CD14-positive monocyte (primary cell): ENCODE data around the gene TMEM244. TPM values are rescaled to one million over a fixed set of nuclear protein-coding genes. Genes with fewer than 3 reads are reported as not detected.

ENCODE experiments used
- DNase-seq, 3 donors: peaks; one replicate each; pipeline ENCODE4 v3.0.0-alpha.2; 2011 to 2022
- H2AFZ ChIP-seq: 2 replicates; pipeline ENCODE4 v1.6.0; 2012; ENCODE audit warnings: mild to moderate bottlenecking, low read depth, low read length, inconsistent platforms; ENCODE audit not compliant: insufficient read depth, poor library complexity, severe bottlenecking
- H3K27ac ChIP-seq, 2 donors: 1 replicate in 1 of 2; 2 replicates in 1 of 2; pipeline ENCODE4 v1.5.1; 2012 to 2013; ENCODE audit warnings: low read length in 2 of 2, control low read depth in 1 of 2, inconsistent platforms in 1 of 2, low read depth in 1 of 2, mild to moderate bottlenecking in 1 of 2
- H3K27me3 ChIP-seq, 2 donors: one replicate each; pipeline versions ENCODE4 v1.6.0 to v1.6.1; 2011 to 2013; ENCODE audit warnings: low read length in 2 of 2; ENCODE audit not compliant: control insufficient read depth in 2 of 2, insufficient read depth in 2 of 2
- H3K36me3 ChIP-seq, 2 donors: replicated peaks in 1 of 2; 1 replicate in 1 of 2; 2 replicates in 1 of 2; pipeline versions ENCODE4 v1.5.1 to v1.6.1; 2012 to 2013; ENCODE audit warnings: low read length in 2 of 2, control low read depth in 1 of 2, inconsistent platforms in 1 of 2, mild to moderate bottlenecking in 1 of 2; ENCODE audit not compliant: insufficient read depth in 2 of 2, control insufficient read depth in 1 of 2
- H3K4me1 ChIP-seq, 2 donors: 1 replicate in 1 of 2; 2 replicates in 1 of 2; pipeline versions ENCODE4 v1.5.1 to v1.6.1; 2012 to 2013; ENCODE audit warnings: low read length in 2 of 2, control low read depth in 1 of 2, inconsistent platforms in 1 of 2, mild to moderate bottlenecking in 1 of 2, moderate library complexity in 1 of 2; ENCODE audit not compliant: insufficient read depth in 2 of 2, control insufficient read depth in 1 of 2
- H3K4me2 ChIP-seq: replicated peaks from 2 replicates; pipeline ENCODE3; 2012; ENCODE audit warnings: low read length, moderate library complexity, mild to moderate bottlenecking; ENCODE audit not compliant: poor library complexity, severe bottlenecking; ENCODE audit errors: extremely low read depth
- H3K4me3 ChIP-seq, 3 experiments: fragments of 200-600 bp in 1 of 3; sonication (generic) in 1 of 3; replicated peaks in 1 of 3; 1 replicate in 2 of 3; 2 replicates in 1 of 3; pipeline ENCODE4 v1.5.1; 2011 to 2013; ENCODE audit warnings: low read length in 3 of 3, mild to moderate bottlenecking in 3 of 3, control low read depth in 2 of 3, low read depth in 2 of 3, inconsistent platforms in 1 of 3, moderate library complexity in 1 of 3
- H3K79me2 ChIP-seq: 2 replicates; pipeline ENCODE4 v1.6.0; 2012; ENCODE audit warnings: mild to moderate bottlenecking, control low read depth, inconsistent platforms, low read length, moderate library complexity; ENCODE audit not compliant: insufficient read depth
- H3K9ac ChIP-seq: 2 replicates; pipeline ENCODE4 v1.6.0; 2017; ENCODE audit warnings: low read length, mild to moderate bottlenecking; ENCODE audit not compliant: insufficient read depth, poor library complexity, severe bottlenecking
- H3K9me3 ChIP-seq, 2 donors: replicated peaks in 1 of 2; 1 replicate in 1 of 2; 2 replicates in 1 of 2; pipeline versions ENCODE4 v1.5.1 to v1.6.1; 2012 to 2013; ENCODE audit warnings: low read length in 2 of 2, control low read depth in 1 of 2; ENCODE audit not compliant: control insufficient read depth in 1 of 2, insufficient read depth in 1 of 2
- H4K20me1 ChIP-seq: 2 replicates; pipeline ENCODE4 v1.6.0; 2012; ENCODE audit warnings: mild to moderate bottlenecking, low read length, control low read depth, moderate library complexity; ENCODE audit not compliant: insufficient read depth
- H3K27ac Mint-ChIP-seq, 7 donors: one replicate each; pipeline ENCODE4 v1.8.0; 2020; ENCODE audit warnings: mild to moderate bottlenecking in 7 of 7, mixed read lengths in 7 of 7, moderate library complexity in 6 of 7, inconsistent platforms in 2 of 7
- H3K27me3 Mint-ChIP-seq, 3 donors: one replicate each; pipeline ENCODE4 v1.8.0; 2021 to 2022; ENCODE audit warnings: low read depth in 3 of 3, mild to moderate bottlenecking in 3 of 3, mixed read lengths in 3 of 3, moderate library complexity in 3 of 3, inconsistent platforms in 1 of 3
- H3K36me3 Mint-ChIP-seq, 2 donors: one replicate each; pipeline ENCODE4 v1.8.0; 2020; ENCODE audit warnings: mixed read lengths in 2 of 2, inconsistent platforms in 1 of 2, mild to moderate bottlenecking in 1 of 2
- H3K4me1 Mint-ChIP-seq: one replicate; pipeline ENCODE4 v1.8.0; 2020; ENCODE audit warnings: mild to moderate bottlenecking, mixed read lengths
- H3K4me3 Mint-ChIP-seq, 2 donors: one replicate each; pipeline ENCODE4 v1.8.0; 2020; ENCODE audit warnings: mild to moderate bottlenecking in 2 of 2, mixed read lengths in 2 of 2, moderate library complexity in 1 of 2
- H3K9me3 Mint-ChIP-seq, 7 donors: one replicate each; pipeline ENCODE4 v1.8.0; 2020 to 2022; ENCODE audit warnings: mixed read lengths in 7 of 7, mild to moderate bottlenecking in 6 of 7, moderate library complexity in 6 of 7, inconsistent platforms in 2 of 7
- CTCF ChIP-seq: fragments of 200-600 bp; IDR thresholded peaks from one replicate; pipeline ENCODE4 v1.8.0; 2022; ENCODE audit warnings: antibody characterized with exemption, mild to moderate bottlenecking
- WGBS: methylation state at CpG from one replicate; pipeline ENCODE4 v1.1.5; 2013; ENCODE audit warnings: missing lambda C conversion rate; ENCODE audit not compliant: insufficient coverage; 5-methylcytosine and 5-hydroxymethylcytosine counted together
- intact Hi-C, 2 donors: fragments of 100-400 bp; cut with micrococcal nuclease; formaldehyde crosslinking; loops; one replicate each; pipeline versions ENCODE4 v1.15.0 to v1.15.1; 2023
- polyA plus RNA-seq, 3 donors: library from polyadenylated mRNA; depleted of rRNA in 1 of 3; unstranded in 2 of 3; stranded (reverse) in 1 of 3; fragments of 300-500 nt in 2 of 3; fragments of >200 nt in 1 of 3; fragmentation: Illumina TruSeq in 2 of 3; gene quantifications; 1 replicate in 2 of 3; 2 replicates in 1 of 3; pipeline ENCODE4 v1.2.3, GENCODE V29; 2012 to 2021

The TMEM244 gene
- polyA plus RNA-seq, 3 donors = not detected

GRCh38 chr6:129875610-129876520 lies 14.8 kb upstream of the TMEM244 start:
- H3K4me1 Mint-ChIP-seq = peaks cover 13% of the 10 kb centered on the region

GRCh38 chr6:129874837-129875236 lies 13.7 kb upstream of the TMEM244 start:
- Mint-ChIP-seq H3K27me3 (peaks cover 0 to 7% (median 0%) of the 10 kb centered on the region in 3 donors), H3K27ac (no peak overlapping the region), H3K4me1 (peaks cover 13% of the 10 kb centered on the region), H3K36me3 (no peaks in the 10 kb centered on the region), H3K9me3 (peaks cover 0 to 9% (median 2%) of the 10 kb centered on the region in 7 donors), H3K4me3 (no peak overlapping the region)
- H3K4me3 ChIP-seq = no peak overlapping the region
- DNase-seq = no peak
- no peaks in the 10 kb centered on the region for H3K36me3 ChIP-seq
- no peaks in the 10 kb centered on the region for H3K79me2 ChIP-seq
- intact Hi-C loops = no loop called here
- H3K9ac ChIP-seq = no peak overlapping the region
- H3K4me1 ChIP-seq = peaks cover 10 to 15% of the 10 kb centered on the region in 2 donors
- H4K20me1 ChIP-seq = no peaks in the 10 kb centered on the region
- H3K9me3 ChIP-seq = no peaks in the 10 kb centered on the region
- H3K27ac ChIP-seq = no peak overlapping the region
- no peaks in the 10 kb centered on the region for H3K27me3 ChIP-seq
- no peak for TF ChIP-seq CTCF
- H3K4me2 ChIP-seq = no peak overlapping the region
- no peak overlapping the region for H2AFZ ChIP-seq

More at GRCh38 chr6:129875610-129876520, 14.8 kb upstream of the TMEM244 start:
- intact Hi-C loops = no loop called here
- H3K36me3 Mint-ChIP-seq = no peaks in the 10 kb centered on the region
- no peak for TF ChIP-seq CTCF
- H4K20me1 ChIP-seq = no peaks in the 10 kb centered on the region
- H3K9me3 Mint-ChIP-seq = peaks cover 0 to 9% (median 3%) of the 10 kb centered on the region in 7 donors
- H3K9me3 ChIP-seq = no peaks in the 10 kb centered on the region
- DNase-seq = peak in 1 of 3 donors; percentile 7
- peak overlapping the region; percentile 6 for H3K9ac ChIP-seq
- H3K4me1 ChIP-seq = peaks cover 10 to 15% of the 10 kb centered on the region in 2 donors
- no peaks in the 10 kb centered on the region for H3K27me3 ChIP-seq
- H2AFZ ChIP-seq = peak overlapping the region; percentile 41
- H3K27me3 Mint-ChIP-seq = peaks cover 0 to 7% (median 0%) of the 10 kb centered on the region in 3 donors
- WGBS = no CpG with 5 or more reads among the region's 6 CpGs
- peak overlapping the region in 3 of 7 donors; percentile 1 to 51 (median 5) for H3K27ac Mint-ChIP-seq
- peak overlapping the region in 2 of 3 experiments; percentile 16 to 59 for H3K4me3 ChIP-seq
- peak overlapping the region; percentile 69 for H3K4me2 ChIP-seq
- H3K4me3 Mint-ChIP-seq = peak overlapping the region in 1 of 2 donors; percentile 70
- H3K36me3 ChIP-seq = no peaks in the 10 kb centered on the region
- peak overlapping the region in 1 of 2 donors; percentile 56 for H3K27ac ChIP-seq
- H3K79me2 ChIP-seq = no peaks in the 10 kb centered on the region
